Small intestine (tissue), 16 donors: ENCODE results near the gene ASIC3. TPM values are rescaled to one million over a fixed set of nuclear protein-coding genes. Genes with fewer than 3 reads are reported as not detected.

Source experiments
- DNase-seq, 2 donors: peaks; one replicate each; pipeline versions ENCODE4 v3.0.0 to v3.0.0-alpha.2; 2013
- FAIRE-seq: peaks from 2 replicates; lab custom pipeline; 2012; peaks lifted over from hg19 to GRCh38; lab: Jason Lieb, UNC
- H3K27ac ChIP-seq, 3 donors: one replicate each; pipeline ENCODE4 v1.5.1; 2013; ENCODE audit warnings: low read length in 2 of 3, mild to moderate bottlenecking in 2 of 3, control low read depth in 1 of 3, inconsistent platforms in 1 of 3, low read depth in 1 of 3, moderate library complexity in 1 of 3
- H3K27me3 ChIP-seq, 3 donors: one replicate each; pipeline ENCODE4 v1.6.1; 2013; ENCODE audit warnings: low read length in 3 of 3, inconsistent platforms in 1 of 3; ENCODE audit not compliant: control insufficient read depth in 3 of 3, insufficient read depth in 3 of 3
- H3K36me3 ChIP-seq, 3 donors: one replicate each; pipeline ENCODE4 v1.6.1; 2013; ENCODE audit warnings: low read length in 3 of 3, inconsistent platforms in 1 of 3, low read depth in 1 of 3, mild to moderate bottlenecking in 1 of 3, moderate library complexity in 1 of 3; ENCODE audit not compliant: control insufficient read depth in 3 of 3, insufficient read depth in 2 of 3
- H3K4me1 ChIP-seq, 3 donors: one replicate each; pipeline ENCODE4 v1.6.1; 2013; ENCODE audit warnings: low read length in 2 of 3, inconsistent platforms in 1 of 3, low read depth in 1 of 3, mild to moderate bottlenecking in 1 of 3, moderate library complexity in 1 of 3; ENCODE audit not compliant: control insufficient read depth in 3 of 3, insufficient read depth in 2 of 3
- H3K4me3 ChIP-seq, 3 donors: one replicate each; pipeline ENCODE4 v1.5.1; 2013; ENCODE audit warnings: low read length in 3 of 3, control low read depth in 1 of 3, inconsistent platforms in 1 of 3, low read depth in 1 of 3, mild to moderate bottlenecking in 1 of 3, moderate library complexity in 1 of 3
- H3K9me3 ChIP-seq, 2 donors: one replicate each; pipeline ENCODE4 v1.6.1; 2013; ENCODE audit warnings: low read depth in 1 of 2, low read length in 1 of 2; ENCODE audit not compliant: control insufficient read depth in 2 of 2, insufficient read depth in 1 of 2
- WGBS, 3 donors: extraction: QIAGEN DNeasy Blood & Tissue Kit; methylation state at CpG; one replicate each; pipeline ENCODE4 v1.1.7; 2013; 5-methylcytosine and 5-hydroxymethylcytosine counted together
- long read RNA-seq, 10 donors: transcript quantifications; one replicate each; lab custom pipeline, GENCODE V29; 2026
- polyA plus RNA-seq, 4 donors: library from polyadenylated mRNA; stranded (reverse) in 3 of 4; unstranded in 1 of 4; fragments of 200-250 nt in 3 of 4; fragments of 120-200 nt in 1 of 4; gene quantifications; one replicate each; pipeline versions ENCODE4 v1.2.1 to v1.2.3, GENCODE V29; 2013
- donor health status: healthy with polysubstance abuse.
- donor health status: control.
- donor health status: control.
- donor health status: Bipolar disorder and iron deficiency.
- donor health status: healthy.

The ASIC3 gene
- 10 to 100 TPM in 1 of 4 donors, 1 to 10 TPM in 3; 2.8 to 10.7 (median 3.6) TPM for polyA plus RNA-seq
- long read RNA-seq, donor 1, result 0 reads
- long read RNA-seq, donor 2, result 0 reads
- long read RNA-seq, donor 3, partial matches to known transcripts, result 0 of 1 reads
- long read RNA-seq, donor 3, other reads (novel, unspliced or antisense), result 0 of 1 reads
- long read RNA-seq, donor 4, result 0 reads
- long read RNA-seq, donor 5, result 0 reads
- long read RNA-seq, donor 6, result 0 reads
- long read RNA-seq, donor 7, result 0 reads
- long read RNA-seq, donor 8, result 0 reads
- long read RNA-seq, donor 9, result 0 reads
- long read RNA-seq, donor 10, result 0 reads

- DNase-seq (no peak), FAIRE-seq (no peak)
- Histone ChIP-seq H3K9me3 (no peaks in the 10 kb centered on the region), H3K36me3 (peaks cover 0 to 40% (median 4%) of the 10 kb centered on the region in 3 donors), H3K27ac (no peak within 1 kb of the TSS), H3K4me1 (peaks cover 0 to 3% (median 0%) of the 10 kb centered on the region in 3 donors), H3K27me3 (peaks cover 0 to 16% (median 0%) of the 10 kb centered on the region in 3 donors), H3K4me3 (no peak within 1 kb of the TSS)
- 78 to 83% (median 81%) methylated on average over 21 to 22 of the region's 22 CpGs for WGBS, 3 donors
Measured at GRCh38 chr7:151047976-151048815, at the start of gene ASIC3. Gene ASIC3, plus strand, starts transcription at chr7:151048531. Its CDS starts 355 bp downstream, at chr7:151048886.

GRCh38 chr7:150999001-150999400 is 49.3 kb upstream of the ASIC3 start:
- no peaks in the 10 kb centered on the region for H3K27me3 ChIP-seq
- 86 to 92% (median 87%) methylated on average over 12 of the region's 12 CpGs for WGBS, 3 donors
- no peaks in the 10 kb centered on the region for H3K9me3 ChIP-seq
- no peak for FAIRE-seq
- DNase-seq, result no peak
- no peak overlapping the region for H3K4me3 ChIP-seq
- H3K36me3 ChIP-seq, result peaks cover 0 to 2% (median 0%) of the 10 kb centered on the region in 3 donors
- H3K4me1 ChIP-seq, result peaks cover 0 to 14% (median 0%) of the 10 kb centered on the region in 3 donors
- H3K27ac ChIP-seq, result no peak overlapping the region

- no peak overlapping the region for H3K27ac ChIP-seq
- no peak for FAIRE-seq
- DNase-seq, result no peak
- H3K27me3 ChIP-seq, result no peaks in the 10 kb centered on the region
- H3K9me3 ChIP-seq, result no peaks in the 10 kb centered on the region
- H3K4me1 ChIP-seq, result peaks cover 0 to 13% (median 0%) of the 10 kb centered on the region in 3 donors
- H3K4me3 ChIP-seq, result no peak overlapping the region
- peaks cover 0 to 2% (median 0%) of the 10 kb centered on the region in 3 donors for H3K36me3 ChIP-seq
- 66 to 89% (median 81%) methylated on average over 5 of the region's 5 CpGs for WGBS, 3 donors
Measured at GRCh38 chr7:150999497-151000230, 48.7 kb upstream of the ASIC3 start.

GRCh38 chr7:151000897-151001495 is 47.3 kb upstream of the ASIC3 start:
- Histone ChIP-seq H3K27ac (no peak overlapping the region), H3K4me3 (no peak overlapping the region), H3K36me3 (peaks cover 0 to 2% (median 0%) of the 10 kb centered on the region in 3 donors), H3K9me3 (no peaks in the 10 kb centered on the region), H3K4me1 (peaks cover 0 to 9% (median 0%) of the 10 kb centered on the region in 3 donors), H3K27me3 (no peaks in the 10 kb centered on the region)
- FAIRE-seq (no peak), DNase-seq (no peak)
- 85 to 90% (median 86%) methylated on average over 13 of the region's 13 CpGs for WGBS, 3 donors

DNA sequence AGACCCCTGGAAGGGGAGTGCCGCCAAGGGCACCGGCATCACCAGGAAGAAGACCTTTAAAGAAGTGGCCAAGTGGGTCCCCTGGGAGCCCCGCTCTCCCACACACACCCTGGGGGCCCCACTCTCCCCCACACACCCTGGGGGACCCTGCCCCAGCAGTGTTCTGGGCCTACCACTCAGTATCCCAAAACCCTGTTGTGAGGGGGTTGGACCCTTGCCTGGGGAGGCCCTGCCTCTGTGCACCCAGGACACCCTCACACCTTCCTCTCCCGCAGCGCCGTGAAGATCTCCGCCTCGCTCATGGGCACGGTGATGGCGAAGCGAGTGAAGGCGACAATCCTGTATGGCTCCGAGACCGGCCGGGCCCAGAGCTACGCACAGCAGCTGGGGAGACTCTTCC is 46.8 kb upstream of the ASIC3 start:
- no peak for DNase-seq
- no peaks in the 10 kb centered on the region for H3K9me3 ChIP-seq
- peaks cover 0 to 2% (median 0%) of the 10 kb centered on the region in 3 donors for H3K36me3 ChIP-seq
- no peaks in the 10 kb centered on the region for H3K27me3 ChIP-seq
- no peak for FAIRE-seq
- WGBS, 3 donors, result 95 to 96% (median 95%) methylated on average over 16 of the region's 16 CpGs
- no peak overlapping the region for H3K27ac ChIP-seq
- no peak overlapping the region for H3K4me3 ChIP-seq
- H3K4me1 ChIP-seq, result peaks cover 0 to 9% (median 0%) of the 10 kb centered on the region in 3 donors

DNA sequence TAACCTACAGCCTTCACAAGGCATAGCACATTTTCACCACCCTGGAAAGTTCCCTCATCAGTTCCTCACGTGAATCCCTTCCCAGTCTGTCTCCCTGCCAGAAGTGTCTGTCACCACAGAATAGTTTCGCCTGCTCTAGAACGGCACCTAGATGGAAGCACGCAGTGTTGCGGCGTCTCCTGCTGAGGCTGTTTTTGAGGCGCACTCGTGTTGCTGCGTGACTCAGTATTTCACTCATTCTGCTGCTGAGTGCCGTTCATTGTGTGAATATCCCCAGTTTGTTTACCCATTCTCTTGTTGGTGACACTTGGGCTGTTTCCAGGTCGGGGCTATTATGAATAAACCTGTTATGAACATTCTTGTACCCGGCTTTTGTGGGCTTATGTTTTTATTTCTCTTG is 44.8 kb upstream of the ASIC3 start:
- 68 to 73% (median 72%) methylated on average over 12 of the region's 12 CpGs for WGBS, 3 donors
- no peaks in the 10 kb centered on the region for H3K27me3 ChIP-seq

DNA sequence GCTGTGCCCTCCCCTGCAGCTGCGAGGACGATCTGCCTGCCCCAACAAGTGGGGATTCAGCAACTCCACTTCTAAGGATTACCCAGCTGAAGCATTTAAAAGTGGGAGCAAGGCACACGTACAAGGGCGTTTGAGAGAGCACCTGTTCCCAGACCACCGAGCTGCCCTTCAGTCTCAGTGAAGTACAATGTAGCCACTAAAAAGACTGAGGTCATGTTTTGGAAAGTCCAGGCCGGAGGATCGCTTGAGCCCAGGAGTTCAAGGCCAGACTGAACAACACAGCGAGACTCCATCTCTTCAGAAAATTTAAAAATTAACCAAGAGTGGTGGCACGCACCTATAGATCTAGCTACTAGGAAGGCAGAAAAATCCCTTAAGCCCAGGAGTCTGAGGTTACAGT is 42.8 kb upstream of the ASIC3 start:
- Histone ChIP-seq H3K4me3 (no peak overlapping the region), H3K27me3 (no peaks in the 10 kb centered on the region), H3K9me3 (no peaks in the 10 kb centered on the region), H3K36me3 (peaks cover 0 to 2% (median 0%) of the 10 kb centered on the region in 3 donors), H3K4me1 (peaks cover 0 to 11% (median 2%) of the 10 kb centered on the region in 3 donors), H3K27ac (no peak overlapping the region)
- FAIRE-seq (no peak), DNase-seq (no peak)
- WGBS, 3 donors, result 60 to 78% (median 70%) methylated on average over 9 of the region's 9 CpGs

More for the DNA sequence above, 44.8 kb upstream of the ASIC3 start:
- H3K27ac ChIP-seq, result no peak overlapping the region
- H3K4me3 ChIP-seq, result no peak overlapping the region
- peaks cover 0 to 2% (median 0%) of the 10 kb centered on the region in 3 donors for H3K4me1 ChIP-seq
- peaks cover 0 to 2% (median 0%) of the 10 kb centered on the region in 3 donors for H3K36me3 ChIP-seq
- no peaks in the 10 kb centered on the region for H3K9me3 ChIP-seq
- DNase-seq (no peak), FAIRE-seq (no peak)
